Stimulated activated CD4-positive, alpha-beta T cell treated with anti-CD3 and anti-CD28 coated beads, Interleukin-4, amount 100 ng/mL, for 24 hours (primary cell): ENCODE results near the gene SLC6A19.
"Not testable (repeated sequence)": the region's sequence is repeated elsewhere in the genome, so short reads cannot be mapped to it uniquely, and the experiment has no call there.

Experiments
- DNase-seq: peaks from one replicate; pipeline ENCODE4 v3.0.0-alpha.2; 2020

SLC6A19 gene

GRCh38 chr5:1249366-1250280 lies 48.2 kb downstream of the SLC6A19 start:
- DNase-seq = no peak

- no peak for DNase-seq
These were observed 50.5 kb downstream of the SLC6A19 start for GRCh38 chr5:1251678-1252580.

- DNase-seq = no peak
These were observed 51.3 kb downstream of the SLC6A19 start for GRCh38 chr5:1252681-1253080.

GRCh38 chr5:1253456-1254105 lies 52.2 kb downstream of the SLC6A19 start:
- no peak for DNase-seq

- DNase-seq = no peak
These were observed 52.8 kb downstream of the SLC6A19 start for GRCh38 chr5:1254196-1254595.

- DNase-seq = peak; percentile 27
These were observed 53.7 kb downstream of the SLC6A19 start for GRCh38 chr5:1255081-1255561.

- DNase-seq = no peak
These were observed 55.4 kb downstream of the SLC6A19 start for GRCh38 chr5:1256776-1257175.

GRCh38 chr5:1257363-1257762 lies 56.0 kb downstream of the SLC6A19 start:
- DNase-seq = no peak

- no peak for DNase-seq
These were observed 56.4 kb downstream of the SLC6A19 start for GRCh38 chr5:1257841-1258240.

GRCh38 chr5:1259806-1260480 lies 58.5 kb downstream of the SLC6A19 start:
- no peak for DNase-seq

GRCh38 chr5:1261643-1262042 lies 60.2 kb downstream of the SLC6A19 start:
- DNase-seq = no peak

- no peak for DNase-seq
These were observed 61.0 kb downstream of the SLC6A19 start for GRCh38 chr5:1262381-1262780.

- DNase-seq = no peak
These were observed 62.8 kb downstream of the SLC6A19 start for GRCh38 chr5:1264211-1264610.

GRCh38 chr5:1265026-1265425 lies 63.6 kb downstream of the SLC6A19 start:
- DNase-seq = no peak

GRCh38 chr5:1265461-1266455 lies 64.4 kb downstream of the SLC6A19 start:
- no peak for DNase-seq

- no peak for DNase-seq
These were observed 65.4 kb downstream of the SLC6A19 start for GRCh38 chr5:1266791-1267190.

GRCh38 chr5:1267464-1267863 lies 66.1 kb downstream of the SLC6A19 start:
- not testable (repeated sequence) for DNase-seq

GRCh38 chr5:1268056-1268455 lies 66.7 kb downstream of the SLC6A19 start:
- no peak for DNase-seq

GRCh38 chr5:1268666-1269065 lies 67.3 kb downstream of the SLC6A19 start:
- peak; percentile 20 for DNase-seq

- DNase-seq = no peak
These were observed 69.0 kb downstream of the SLC6A19 start for GRCh38 chr5:1270426-1270825.
